GM12872 (cell line): Measurements from ENCODE around the gene GABBR2.

Experiments used
- TF ChIP-seq, protein P1 (sequence below): IDR thresholded peaks from 3 replicates; pipeline ENCODE4 v1.5.1; 2011; ENCODE audit warnings: low read depth, mild to moderate bottlenecking, low read length, moderate library complexity; ENCODE audit not compliant: insufficient read depth

GABBR2 gene

DNA sequence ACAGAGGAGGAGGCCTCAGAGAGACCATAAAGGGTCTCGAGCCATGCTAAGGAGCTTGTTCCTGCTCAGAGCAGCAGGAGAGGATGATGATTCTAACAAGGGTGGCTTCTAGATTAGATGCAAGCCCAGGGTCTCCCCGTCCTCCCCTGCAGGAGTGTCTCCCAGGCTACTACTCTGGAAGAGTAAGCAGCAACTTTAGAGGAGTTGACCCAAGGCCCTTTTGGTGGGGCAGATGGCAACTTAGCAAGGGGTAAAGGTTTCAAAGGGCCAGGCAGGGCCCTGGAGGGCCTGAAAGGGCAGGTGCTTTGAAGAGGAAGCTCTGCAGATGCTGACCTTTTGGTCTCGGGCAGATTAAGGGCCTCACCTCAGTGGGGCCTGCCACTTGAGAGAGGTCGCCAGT is 174.9 kb downstream of the GABBR2 start:
- TF ChIP-seq, protein P1, sequence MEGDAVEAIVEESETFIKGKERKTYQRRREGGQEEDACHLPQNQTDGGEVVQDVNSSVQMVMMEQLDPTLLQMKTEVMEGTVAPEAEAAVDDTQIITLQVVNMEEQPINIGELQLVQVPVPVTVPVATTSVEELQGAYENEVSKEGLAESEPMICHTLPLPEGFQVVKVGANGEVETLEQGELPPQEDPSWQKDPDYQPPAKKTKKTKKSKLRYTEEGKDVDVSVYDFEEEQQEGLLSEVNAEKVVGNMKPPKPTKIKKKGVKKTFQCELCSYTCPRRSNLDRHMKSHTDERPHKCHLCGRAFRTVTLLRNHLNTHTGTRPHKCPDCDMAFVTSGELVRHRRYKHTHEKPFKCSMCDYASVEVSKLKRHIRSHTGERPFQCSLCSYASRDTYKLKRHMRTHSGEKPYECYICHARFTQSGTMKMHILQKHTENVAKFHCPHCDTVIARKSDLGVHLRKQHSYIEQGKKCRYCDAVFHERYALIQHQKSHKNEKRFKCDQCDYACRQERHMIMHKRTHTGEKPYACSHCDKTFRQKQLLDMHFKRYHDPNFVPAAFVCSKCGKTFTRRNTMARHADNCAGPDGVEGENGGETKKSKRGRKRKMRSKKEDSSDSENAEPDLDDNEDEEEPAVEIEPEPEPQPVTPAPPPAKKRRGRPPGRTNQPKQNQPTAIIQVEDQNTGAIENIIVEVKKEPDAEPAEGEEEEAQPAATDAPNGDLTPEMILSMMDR, result no peak

DNA sequence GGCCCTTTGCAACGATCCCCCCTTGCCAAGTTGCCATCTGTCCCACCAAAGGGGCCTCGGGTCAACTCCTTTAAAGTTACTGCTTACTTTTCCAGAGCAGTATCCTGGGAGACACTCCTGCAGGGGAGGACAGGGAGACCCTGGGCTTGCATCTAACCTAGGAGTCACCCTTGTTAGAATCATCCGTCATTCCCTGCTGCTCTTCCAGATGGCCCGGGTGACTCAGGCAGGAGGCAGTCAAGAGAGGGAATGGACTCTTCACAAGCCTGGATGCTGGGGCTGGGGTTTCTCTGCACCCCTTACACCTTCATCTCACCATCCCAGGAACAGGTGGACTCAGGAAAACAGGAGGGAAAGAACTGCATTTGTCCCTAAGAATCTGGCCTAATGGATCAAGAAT is 175.6 kb downstream of the GABBR2 start:
- TF ChIP-seq, protein P1, result no peak

DNA sequence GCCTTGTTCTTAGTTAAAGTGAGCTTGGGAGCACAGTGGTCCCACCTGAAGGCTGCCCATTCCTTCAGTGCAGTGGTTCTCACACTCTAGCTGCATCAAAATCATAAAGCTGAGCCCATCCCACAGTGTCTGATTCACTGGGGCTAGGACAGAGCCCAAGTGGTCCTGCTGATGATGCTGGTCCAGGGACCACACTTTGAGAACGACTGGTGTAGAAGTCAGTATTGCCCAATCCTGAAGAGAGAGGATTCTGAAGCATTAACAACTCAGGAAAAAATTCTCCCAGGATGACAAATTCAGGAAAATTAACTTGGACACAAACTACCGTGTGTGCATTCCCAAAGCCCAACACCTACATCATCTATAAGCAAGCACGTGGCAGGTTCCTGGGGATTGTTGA is 176.2 kb downstream of the GABBR2 start:
- TF ChIP-seq, protein P1, result no peak

DNA sequence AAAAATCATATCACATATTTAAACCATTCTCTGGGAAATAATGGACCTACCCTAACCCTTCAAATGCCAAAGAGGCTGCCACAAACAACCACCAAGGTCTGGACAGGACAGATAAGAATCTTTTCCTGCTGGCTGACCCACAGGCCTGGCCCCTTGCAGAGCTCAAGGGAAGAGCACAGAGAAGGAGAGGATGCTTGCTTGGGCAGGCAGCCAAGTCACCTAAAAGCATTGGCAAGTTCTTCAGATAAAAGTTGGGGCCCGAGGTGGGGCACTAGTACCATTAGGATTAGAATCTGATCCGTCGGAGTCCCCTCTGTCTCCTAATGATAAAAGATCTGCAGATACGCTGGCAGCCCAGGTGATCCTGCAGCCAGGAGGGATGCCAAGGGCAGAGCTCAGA is 176.6 kb downstream of the GABBR2 start:
- TF ChIP-seq, protein P1, result no peak

DNA sequence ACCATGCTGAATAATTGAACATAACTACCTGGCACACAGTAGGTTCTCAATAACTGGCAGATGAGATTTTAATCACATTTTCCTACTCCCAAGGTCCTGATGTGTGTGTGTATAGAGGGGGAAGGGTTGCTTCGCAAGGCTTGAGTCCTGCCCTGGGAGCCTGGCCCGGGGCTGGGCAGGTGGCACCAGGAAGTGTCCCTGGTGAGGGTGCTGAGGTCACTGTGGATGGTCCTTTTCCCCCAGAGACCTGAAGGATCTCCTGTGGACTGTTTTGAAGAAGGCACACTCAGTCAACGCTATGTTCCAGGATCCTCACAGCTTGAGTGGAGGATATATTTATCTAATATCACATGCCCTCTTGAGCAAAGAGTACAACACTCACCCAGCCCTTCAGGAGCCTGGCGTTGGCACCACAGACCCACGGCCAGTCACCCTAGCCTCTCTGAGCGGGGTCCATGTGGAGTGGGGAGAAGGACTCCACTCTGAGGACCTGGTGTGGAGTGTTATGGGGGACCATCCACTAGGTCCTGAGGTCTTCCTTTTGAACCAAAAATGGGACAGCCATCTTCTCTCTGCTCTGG is 177.8 kb downstream of the GABBR2 start:
- TF ChIP-seq, protein P1, result no peak

DNA sequence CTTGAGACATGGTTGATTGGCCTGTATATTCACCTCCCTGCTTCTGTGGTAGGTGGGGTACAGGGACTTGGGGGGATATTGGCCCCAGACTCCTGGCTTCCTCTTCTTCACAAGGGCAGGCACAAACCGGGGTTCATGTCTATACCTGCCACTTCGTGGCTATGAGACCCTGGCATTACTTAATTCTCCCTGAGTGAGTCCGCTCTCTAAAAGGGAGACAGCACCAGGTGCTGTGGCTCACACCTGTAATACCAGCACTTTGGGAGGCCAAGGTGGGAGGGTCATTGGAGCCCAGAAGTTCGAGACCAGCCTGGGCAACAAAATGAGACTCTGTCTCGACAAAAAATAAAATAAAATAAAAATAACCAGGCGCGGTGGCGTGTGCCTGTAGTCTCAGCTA is 178.5 kb downstream of the GABBR2 start:
- TF ChIP-seq, protein P1, result no peak

DNA sequence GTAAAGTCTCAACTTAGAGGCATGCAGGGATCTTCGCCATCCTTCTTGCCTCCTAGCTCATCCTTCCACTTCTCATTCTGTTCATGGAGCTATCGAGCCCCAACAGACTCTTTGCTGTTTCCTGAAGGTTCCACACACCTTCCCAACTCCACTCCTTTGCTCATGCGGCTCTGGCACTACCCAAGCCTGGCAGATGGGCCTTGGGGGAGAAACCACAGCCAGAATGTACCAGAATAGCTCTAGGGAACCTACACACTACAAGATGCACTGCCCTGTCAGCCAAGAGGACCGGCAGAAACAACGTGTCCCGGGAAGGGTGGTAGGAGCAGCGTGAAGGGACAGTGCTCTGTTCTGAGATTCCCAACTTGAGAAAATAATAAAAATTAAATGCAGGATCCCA is 178.9 kb downstream of the GABBR2 start:
- TF ChIP-seq, protein P1, result no peak
